Progenitor cell of endocrine pancreas (in vitro differentiated cells): Measurements from ENCODE around the gene CD300LB. TPM values are rescaled to one million over a fixed set of nuclear protein-coding genes. Genes with fewer than 3 reads are reported as not detected.

Experiments
- DNase-seq: peaks from one replicate; pipeline ENCODE4 v3.0.0; 2021; ENCODE audit warnings: low spot score; ENCODE audit not compliant: unreplicated experiment
- H3K27ac Mint-ChIP-seq: 2 replicates; pipeline ENCODE4 v1.8.0; 2021; ENCODE audit warnings: mild to moderate bottlenecking, moderate library complexity, mixed read lengths
- H3K27me3 Mint-ChIP-seq: 2 replicates; pipeline ENCODE4 v1.8.0; 2021; ENCODE audit warnings: mixed read lengths
- H3K36me3 Mint-ChIP-seq: 2 replicates; pipeline ENCODE4 v1.8.0; 2022; ENCODE audit warnings: mixed read lengths; ENCODE audit not compliant: insufficient read depth
- H3K4me1 Mint-ChIP-seq: 2 replicates; pipeline ENCODE4 v1.8.0; 2021; ENCODE audit warnings: low read depth, mixed read lengths
- H3K4me3 Mint-ChIP-seq: 2 replicates; pipeline ENCODE4 v1.8.0; 2021; ENCODE audit warnings: low read depth, mild to moderate bottlenecking, moderate library complexity, mixed read lengths
- H3K9me3 Mint-ChIP-seq: 2 replicates; pipeline ENCODE4 v1.8.0; 2021; ENCODE audit warnings: low read depth, mixed read lengths
- CTCF ChIP-seq: fragments of 200-600 bp; sonication (generic); IDR thresholded peaks from one replicate; pipeline ENCODE4 v1.5.0; 2021; ENCODE audit warnings: antibody characterized with exemption, mild to moderate bottlenecking; ENCODE audit not compliant: unreplicated experiment
- total RNA-seq: library from RNA; stranded (reverse); gene quantifications from 2 replicates; pipeline ENCODE4 v1.2.1, GENCODE V29; 2021

Gene CD300LB
- total RNA-seq, 1 donor from 2014 or later, result not detected

- Mint-ChIP-seq H3K36me3 (no peaks in the 10 kb centered on the region), H3K27me3 (peaks cover 28% of the 10 kb centered on the region), H3K4me1 (no peaks in the 10 kb centered on the region), H3K4me3 (no peak overlapping the region), H3K27ac (no peak overlapping the region), H3K9me3 (no peaks in the 10 kb centered on the region)
- DNase-seq, result no peak
- TF ChIP-seq CTCF, result no peak
These were observed 40.5 kb upstream of the CD300LB start for GRCh38 chr17:74571621-74572270.

GRCh38 chr17:74569020-74570003, 38.0 kb upstream of the CD300LB start:
- no peak overlapping the region for H3K27ac Mint-ChIP-seq
- no peak for TF ChIP-seq CTCF
- no peaks in the 10 kb centered on the region for H3K36me3 Mint-ChIP-seq
- no peaks in the 10 kb centered on the region for H3K4me1 Mint-ChIP-seq
- no peak overlapping the region for H3K4me3 Mint-ChIP-seq
- DNase-seq, result no peak
- H3K9me3 Mint-ChIP-seq, result no peaks in the 10 kb centered on the region
- H3K27me3 Mint-ChIP-seq, result peaks cover 31% of the 10 kb centered on the region

- no peak overlapping the region for H3K4me3 Mint-ChIP-seq
- no peak for DNase-seq
- H3K4me1 Mint-ChIP-seq, result no peaks in the 10 kb centered on the region
- H3K27me3 Mint-ChIP-seq, result peaks cover 37% of the 10 kb centered on the region
- no peak for TF ChIP-seq CTCF
- no peaks in the 10 kb centered on the region for H3K9me3 Mint-ChIP-seq
- no peaks in the 10 kb centered on the region for H3K36me3 Mint-ChIP-seq
- no peak overlapping the region for H3K27ac Mint-ChIP-seq
These were observed 37.0 kb upstream of the CD300LB start for GRCh38 chr17:74568106-74568873.

GRCh38 chr17:74567397-74567796, 36.1 kb upstream of the CD300LB start, which contains the start of gene CD300H:
Gene CD300H (minus strand): TSS chr17:74567509.
- TF ChIP-seq CTCF, result no peak
- H3K36me3 Mint-ChIP-seq, result no peaks in the 10 kb centered on the region
- no peaks in the 10 kb centered on the region for H3K4me1 Mint-ChIP-seq
- H3K4me3 Mint-ChIP-seq, result no peak within 1 kb of the TSS
- no peaks in the 10 kb centered on the region for H3K9me3 Mint-ChIP-seq
- no peak within 1 kb of the TSS for H3K27ac Mint-ChIP-seq
- DNase-seq, result no peak
- H3K27me3 Mint-ChIP-seq, result peaks cover 37% of the 10 kb centered on the region
